ENCODE data around the gene SOX14.

Gene SOX14

DNA sequence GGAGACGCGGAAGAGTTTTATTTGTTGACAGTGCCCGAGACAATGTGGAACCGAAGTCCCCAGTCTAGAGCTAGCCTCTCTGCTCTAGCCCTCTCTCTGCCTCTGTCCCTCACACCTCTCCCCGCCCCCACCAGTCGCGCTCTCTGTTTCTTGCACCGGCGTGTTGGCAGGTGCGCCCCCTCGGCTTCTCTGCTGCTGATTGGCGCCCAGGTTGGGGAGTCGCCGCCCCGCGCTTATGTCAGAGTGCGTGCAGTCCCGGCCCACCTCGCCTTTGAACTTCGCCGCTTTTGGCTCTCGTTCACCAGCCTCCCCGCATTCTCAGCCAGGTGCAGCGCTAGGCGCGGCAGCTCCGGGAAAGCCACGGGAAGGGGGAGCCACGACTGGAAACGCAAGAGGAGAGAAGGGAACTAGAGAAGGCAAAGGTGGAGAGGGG is at the start of gene SOX14:
SOX14 (plus strand) TSS at position 315 of the 433 bp plus-strand sequence. CDS start 470 bp downstream, outside the sequence.
- DNase-seq = no peak

DNA sequence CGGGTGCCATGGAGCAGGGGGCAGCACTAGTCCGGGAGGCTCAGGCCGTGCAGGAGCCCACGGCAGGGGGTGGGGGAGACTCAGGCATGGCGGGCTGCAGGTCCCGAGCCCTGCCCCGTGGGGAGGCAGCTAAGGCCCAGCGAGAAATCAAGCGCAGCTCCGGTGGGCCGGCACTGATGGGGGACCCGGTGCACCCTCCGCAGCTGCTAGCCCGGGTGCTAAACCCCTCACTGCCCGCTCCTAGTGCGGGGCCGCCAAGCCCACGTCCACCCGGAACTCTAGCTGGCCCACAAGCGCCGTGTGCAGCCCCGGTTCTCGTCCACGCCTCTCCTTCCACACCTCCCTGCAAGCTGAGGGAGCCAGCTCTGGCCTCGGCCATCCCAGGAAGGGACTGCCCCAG is 49.6 kb upstream of the SOX14 start:
- DNase-seq = no peak

DNA sequence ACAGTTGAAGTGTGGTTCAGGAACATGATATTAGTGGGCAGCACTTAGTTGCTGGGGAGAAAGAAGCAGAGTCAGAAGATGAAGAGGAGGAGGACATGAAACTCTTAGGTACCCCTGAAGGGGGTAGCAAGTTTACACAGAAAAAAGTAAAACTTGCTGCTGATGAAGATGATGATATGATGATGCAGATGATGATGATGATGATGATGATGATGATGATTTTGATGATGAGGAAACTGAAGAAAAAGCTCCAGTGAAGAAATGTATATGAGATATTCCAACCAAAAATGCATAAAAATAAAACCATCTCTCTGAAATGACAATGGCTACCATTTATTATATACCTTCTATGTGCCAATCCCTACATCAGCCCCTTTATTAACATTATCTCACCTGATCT is 39.9 kb upstream of the SOX14 start:
- DNase-seq = no peak

DNA sequence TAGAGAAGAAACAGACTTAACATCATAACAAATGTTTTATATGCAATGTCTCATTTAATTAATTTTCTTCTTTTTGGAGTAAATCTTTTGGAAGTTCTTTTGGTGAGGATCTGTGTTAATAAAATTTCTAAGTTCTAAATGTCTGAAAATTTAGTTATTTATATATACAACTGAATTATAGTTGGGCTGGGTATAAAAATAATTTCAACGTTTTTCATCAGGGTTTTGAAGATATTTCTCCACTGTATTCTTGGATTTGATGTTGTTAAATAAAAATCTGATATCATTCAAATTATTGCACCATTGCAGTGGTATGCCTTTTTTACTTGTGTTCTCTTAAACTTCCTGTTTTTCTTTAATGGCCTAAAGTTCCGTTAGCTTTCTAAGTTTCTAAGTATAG is 26.9 kb upstream of the SOX14 start:
- DNase-seq = no peak

DNA sequence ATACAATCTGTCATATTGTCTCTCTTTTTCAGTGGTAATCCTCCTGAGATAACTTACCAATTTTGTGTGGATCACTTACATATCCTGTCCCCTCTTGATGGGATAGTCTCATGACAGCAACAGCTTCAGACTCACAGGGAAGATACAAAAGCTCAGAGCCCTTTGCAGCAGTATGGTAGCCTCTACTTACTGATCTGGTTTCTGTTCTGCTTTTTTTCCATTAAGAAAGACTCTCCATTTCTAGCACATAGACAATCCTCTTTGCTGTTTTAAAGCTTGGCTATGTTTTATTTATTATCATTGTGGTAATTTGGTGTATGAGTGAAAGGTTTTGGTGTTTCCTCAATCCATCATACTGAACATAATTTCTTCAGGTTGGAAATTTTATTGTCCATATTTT is 25.4 kb upstream of the SOX14 start:
- DNase-seq = no peak

DNA sequence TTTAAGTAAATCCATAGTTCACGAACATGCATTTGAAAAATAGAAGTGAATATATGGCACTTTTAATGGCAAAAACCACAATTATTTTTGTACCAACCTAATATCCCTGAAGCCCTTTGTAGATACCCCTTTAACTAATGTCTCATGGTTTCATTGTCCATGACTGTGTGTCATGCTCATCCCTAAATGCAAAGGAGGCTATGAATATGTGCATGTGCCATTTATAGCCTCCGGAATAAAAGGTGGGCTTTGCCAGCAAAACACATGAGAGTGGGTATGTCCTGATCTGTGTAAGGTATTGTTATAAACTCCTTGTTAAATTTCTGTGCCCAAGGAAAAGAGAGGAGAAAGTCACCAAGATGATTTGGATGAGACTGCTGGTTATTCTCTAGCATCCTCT is 20.5 kb upstream of the SOX14 start:
- no peak for DNase-seq

DNA sequence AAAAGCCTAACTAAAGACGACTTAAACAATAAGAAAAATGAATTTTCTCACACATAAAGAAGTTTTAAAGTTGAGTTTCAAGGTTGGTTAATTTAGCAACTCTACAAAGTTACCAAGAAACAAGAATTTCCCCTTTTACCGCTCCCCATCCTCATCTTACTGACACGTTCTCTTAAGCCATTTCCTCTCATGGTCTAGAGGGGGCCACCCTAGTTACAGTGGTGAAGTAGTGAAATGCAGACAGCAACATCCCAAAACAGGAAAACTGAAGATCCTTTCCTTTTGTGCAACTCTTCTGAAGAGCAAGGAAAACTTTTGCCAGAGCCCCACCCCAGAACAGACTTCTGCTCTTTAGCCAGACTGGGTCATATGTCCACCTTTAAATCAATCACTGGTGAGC is 17.3 kb upstream of the SOX14 start:
- no peak for DNase-seq

DNA sequence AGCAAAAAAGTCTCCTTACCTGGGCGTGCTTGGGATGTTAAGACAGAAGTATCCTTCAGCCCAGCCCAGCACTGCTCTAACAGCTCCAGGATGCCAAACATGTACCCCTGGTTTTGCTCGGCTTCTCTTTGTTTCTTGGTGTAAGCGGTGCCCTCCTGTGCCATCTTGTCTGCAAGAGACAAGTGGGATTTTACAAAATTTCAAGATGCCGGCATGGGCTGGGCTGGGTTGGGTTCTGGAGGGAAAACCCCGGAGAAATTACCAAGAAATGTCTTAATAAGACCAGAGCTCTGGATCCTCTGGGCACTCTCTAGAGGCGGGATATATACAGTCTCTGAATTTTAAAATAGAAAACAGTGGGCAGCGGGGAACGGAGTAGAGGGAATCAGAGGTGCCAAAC is 4.6 kb upstream of the SOX14 start:
- DNase-seq = no peak

DNA sequence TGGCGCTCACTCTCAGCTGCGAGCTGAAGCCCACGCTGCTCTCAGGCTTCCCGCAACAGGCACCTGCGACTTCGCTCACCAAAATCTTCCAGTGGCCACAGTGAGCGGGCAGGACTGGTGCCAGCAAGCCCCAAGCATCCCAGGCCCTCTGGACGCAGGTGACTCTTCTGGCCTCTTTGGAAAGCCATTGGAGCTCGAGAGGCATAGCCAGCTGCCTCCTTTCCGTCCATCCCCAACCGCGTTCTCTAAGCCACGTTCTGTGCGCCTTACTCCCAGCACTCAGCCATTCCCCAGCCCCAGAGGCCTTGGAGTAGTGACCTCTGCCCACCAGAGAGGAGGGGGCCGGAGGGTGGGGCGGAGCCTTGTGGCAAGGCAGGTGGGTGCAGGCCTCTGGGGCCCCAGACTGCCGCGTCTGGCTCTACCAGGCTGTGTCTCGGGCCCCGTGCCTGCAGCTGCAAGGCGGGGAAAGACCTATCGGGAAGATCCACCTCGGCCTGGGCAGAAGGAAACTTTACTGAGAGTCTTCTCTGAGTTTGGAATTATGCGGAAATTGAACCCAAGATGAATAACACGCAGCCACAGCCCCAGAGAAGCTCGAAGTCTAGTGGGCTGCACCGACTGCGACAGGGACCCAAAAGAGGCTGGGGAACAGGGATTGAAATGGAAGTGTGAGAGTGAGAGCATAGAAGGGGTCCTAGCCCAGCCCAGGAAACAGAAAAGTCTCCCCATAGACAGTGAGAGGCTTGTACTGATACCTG is 3.6 kb upstream of the SOX14 start:
- no peak for DNase-seq

DNA sequence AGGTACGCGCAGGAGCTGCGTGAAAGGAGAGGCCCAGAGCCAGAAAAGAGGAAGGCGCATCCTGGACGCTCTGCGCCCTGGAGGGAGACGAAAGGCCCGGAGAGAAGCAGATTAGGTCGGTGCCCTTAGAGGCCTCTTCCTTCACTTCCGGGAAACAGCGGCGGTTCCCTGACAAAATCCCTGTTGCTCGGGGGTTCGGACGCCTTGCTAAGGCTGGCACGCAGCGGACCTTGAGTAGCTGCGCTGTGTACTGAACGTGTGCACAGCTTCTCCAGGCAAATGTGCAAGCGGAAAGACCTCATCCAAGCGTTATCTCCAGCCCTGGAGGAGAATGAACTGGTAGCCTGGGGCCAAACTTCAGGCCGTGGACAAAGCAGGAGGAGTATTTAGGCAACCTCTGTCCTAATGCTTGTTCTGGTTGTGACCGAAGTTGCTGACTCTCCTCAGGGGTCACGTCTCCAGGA is 3.0 kb upstream of the SOX14 start:
- DNase-seq = no peak

DNA sequence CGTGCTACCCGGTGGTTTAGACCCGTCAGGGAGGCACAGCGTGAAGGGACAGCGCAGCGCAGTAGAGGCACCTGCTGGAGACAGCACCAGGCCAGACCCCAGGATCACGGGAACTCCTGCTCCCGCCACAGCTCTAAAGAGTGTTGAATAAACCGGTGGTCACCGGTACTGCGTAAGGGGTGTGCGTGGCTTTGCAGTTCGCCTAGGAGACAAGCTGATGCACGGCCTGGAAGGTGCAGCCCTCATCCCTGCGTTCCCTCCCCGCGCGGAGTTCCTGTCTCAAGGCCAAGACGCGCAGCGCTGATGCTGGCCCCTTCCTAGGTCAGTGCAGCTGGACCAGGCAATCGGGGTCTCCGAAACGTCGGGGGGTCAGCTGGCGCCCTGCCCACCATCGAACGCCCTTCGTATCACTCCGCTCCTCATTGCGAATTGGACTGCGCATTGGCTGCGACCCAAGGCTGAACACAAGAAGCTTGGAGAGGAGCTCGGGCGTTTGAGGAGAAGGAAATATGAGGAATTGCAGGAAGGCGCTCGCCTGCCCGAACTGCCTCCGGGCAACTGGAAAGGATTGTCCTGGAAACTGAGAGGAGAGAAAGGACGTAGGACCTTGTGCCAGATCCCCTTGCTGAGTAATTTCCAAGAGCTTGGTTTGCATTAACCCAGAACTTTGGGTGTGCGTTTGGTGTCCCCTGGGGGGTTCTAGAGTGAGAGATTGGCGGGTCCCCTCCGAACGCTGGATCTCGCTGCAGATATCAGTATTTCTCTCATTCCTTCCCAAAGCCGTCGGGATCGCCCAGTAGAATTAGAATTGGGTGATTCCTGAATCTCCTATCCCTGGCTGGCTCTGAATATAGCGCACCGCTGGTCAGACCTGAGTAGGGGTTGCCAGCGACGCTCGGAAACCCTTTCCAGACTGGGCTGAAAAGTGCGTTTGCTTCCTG is 2.3 kb upstream of the SOX14 start:
- DNase-seq = no peak

DNA sequence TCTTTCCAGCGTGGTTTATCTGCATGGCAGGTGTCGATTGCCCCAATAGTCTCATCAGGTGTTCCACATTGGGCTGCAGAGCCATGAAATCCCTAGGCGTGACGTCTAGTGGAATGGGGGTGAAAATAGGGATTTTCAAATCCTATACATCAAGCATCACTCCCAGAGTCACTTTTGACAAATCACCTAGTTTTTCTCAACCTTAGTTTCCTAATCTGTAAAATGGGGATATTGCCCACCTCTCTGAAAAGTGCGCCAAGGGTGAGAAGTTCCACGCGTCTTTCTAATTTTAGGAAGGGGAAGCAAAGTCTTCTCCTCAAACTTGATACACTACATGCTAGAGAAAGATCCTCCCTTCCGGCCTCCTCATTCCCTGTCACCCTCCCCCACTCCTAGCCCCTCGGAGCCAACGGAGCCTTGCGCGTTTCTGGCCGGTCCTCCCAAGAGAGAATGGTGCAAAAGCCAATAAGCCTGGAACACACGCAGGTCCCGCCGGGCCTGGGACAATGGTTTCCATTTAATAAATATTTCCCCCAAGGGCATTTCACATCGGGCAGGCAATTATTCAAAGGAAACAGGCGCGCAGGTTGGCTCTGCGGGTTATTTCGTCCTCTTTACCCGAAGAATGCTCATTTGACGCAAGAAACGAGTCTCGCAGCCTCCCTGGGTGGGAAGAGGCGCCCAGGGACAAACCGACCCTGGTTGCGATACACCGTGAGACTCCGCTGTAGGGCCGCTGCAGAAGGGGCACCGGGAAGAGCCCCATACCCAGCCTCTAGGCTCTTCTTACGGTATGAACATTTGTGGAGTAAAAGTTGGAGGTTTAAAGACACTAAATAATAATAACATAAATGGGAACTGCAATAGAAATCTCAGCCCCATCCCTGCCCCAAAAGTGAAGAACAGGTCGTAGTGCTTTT is 1.2 kb upstream of the SOX14 start:
- no peak for DNase-seq

DNA sequence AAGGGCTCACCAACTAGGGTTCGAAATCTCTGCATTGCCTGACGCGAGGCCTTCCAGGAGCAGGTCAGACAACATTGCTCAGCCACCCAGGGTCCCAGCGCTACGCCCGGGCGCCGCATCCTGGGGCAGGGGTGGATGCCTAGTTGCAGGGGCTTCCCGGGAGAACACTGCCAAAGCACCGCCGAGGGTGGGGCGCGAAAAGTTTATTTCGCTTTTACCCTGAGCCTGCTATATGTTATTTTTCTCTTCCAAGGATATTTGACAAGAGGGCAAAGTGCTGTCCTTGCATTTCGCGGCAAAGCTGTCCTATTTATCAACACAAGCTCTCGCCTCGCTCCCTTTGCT is 549 bp upstream of the SOX14 start:
- DNase-seq = no peak

DNA sequence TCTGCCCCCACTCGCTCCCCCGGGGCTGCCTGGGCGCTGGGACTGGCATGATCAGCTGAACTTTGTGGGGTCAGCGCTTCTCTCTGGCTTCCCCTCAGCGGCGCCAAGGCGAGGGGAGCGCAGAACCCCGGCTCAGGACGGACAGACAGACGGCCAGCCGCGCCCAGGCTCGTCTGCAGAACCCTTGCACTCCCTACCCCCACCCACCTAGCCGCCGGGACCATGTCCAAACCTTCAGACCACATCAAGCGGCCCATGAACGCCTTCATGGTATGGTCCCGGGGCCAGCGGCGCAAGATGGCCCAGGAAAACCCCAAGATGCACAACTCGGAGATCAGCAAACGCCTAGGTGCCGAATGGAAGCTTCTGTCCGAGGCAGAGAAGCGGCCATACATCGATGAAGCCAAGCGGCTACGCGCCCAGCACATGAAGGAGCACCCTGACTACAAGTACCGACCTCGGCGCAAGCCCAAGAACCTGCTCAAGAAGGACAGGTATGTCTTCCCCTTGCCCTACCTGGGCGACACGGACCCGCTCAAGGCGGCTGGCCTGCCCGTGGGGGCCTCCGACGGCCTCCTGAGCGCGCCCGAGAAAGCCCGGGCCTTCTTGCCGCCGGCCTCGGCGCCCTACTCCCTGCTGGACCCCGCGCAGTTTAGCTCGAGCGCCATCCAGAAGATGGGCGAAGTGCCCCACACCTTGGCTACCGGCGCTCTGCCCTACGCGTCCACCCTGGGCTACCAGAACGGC is 621 bp downstream of the SOX14 start:
- no peak for DNase-seq

DNA sequence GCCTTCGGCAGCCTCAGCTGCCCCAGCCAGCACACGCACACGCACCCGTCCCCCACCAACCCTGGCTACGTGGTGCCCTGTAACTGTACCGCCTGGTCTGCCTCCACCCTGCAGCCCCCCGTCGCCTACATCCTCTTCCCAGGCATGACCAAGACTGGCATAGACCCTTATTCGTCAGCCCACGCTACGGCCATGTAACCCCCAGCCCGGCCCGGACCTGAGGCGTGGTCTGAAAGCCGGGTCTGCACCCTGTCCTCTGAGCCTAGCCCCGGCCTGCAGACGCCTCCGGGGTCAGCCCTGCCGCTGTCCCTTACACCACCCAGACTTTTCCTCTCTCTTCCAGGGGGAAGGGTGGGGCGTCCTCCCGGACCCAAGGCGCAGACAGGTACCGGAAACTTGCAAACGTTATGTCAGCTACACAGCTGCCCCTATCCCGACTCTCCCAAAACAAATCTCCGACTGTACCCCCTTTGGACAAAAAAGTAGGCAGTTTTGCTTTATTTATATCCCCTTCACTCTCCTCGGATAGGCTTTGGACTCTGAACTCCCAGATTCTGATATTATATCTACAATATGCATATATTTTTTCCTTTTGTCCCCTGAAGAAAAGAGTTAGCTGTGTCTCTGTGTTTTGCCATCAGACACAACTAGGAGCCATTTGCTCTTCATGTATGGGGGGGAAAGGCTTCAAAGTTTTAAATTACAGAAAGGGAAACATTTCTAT is 1.4 kb downstream of the SOX14 start:
- DNase-seq = no peak

DNA sequence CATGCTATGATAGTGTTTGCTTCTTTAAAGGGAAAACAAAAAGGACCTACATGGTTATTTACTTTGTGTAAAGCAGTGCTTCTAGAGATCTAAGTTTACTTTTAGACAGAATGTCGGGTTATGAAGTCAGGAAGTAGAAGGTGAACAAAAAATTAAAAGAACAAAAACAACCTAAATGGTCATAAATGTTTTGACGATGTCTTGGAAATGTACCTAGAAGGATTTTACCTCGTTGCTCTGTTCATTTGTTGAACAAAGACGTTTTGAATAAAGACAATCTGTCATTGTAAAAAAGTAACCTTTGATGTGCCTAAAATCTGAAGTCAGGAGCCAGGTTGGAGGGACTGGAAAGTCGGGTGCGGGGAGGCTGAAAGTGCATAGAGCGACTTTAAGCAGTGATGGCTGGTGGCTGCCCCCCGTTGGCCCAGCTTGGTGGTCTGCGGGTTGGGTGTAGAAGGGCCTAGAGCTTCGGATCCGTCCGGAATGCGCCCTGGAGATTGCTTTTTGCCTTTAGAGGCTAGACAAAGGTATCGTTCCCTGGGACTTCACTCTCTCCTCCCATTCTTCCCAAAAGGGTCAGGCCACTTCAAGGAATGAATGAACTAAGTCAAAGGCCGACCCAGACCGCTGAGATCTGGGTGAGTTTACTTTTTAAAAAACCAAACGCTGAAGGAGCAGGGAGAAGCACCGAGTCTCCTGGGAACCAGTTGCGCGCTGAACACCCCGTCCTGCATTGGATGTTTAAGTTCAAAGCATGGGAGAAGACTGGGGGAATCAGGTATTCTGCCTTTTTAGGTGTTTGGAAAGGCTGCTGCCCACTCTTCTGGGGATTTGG is 2.1 kb downstream of the SOX14 start:
- no peak for DNase-seq

DNA sequence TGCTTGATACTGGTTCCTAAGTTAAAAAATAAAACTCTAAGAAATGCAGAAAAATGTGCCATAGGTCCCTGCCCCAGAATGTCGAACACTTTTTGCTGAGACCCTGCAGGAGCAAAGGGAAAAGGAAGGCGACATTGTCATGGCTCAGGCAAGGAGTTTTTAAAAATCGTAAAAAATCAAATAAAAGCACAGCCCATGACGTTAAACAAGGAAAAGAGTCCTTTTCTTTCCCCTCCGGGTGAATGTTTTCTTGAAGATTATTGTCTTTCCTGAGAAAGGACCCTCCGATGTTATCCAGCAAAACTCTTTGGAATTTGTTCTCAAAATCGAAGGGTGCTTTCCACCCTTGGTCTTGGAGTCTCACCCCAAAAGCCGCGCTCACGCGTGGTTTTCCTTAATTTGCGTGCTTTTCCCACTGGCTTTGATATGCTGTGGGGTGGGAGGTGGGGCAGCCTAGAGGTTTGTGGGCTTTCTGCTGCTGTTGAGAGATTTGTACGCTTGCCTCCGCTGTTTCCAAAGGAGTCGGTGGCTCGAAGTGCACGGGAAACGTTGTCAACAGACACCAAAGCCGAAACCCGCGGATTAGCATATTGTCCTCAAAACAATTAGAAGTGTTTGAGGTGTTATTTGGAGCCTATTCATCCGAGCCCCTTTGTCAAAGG is 2.9 kb downstream of the SOX14 start:
- DNase-seq = no peak

DNA sequence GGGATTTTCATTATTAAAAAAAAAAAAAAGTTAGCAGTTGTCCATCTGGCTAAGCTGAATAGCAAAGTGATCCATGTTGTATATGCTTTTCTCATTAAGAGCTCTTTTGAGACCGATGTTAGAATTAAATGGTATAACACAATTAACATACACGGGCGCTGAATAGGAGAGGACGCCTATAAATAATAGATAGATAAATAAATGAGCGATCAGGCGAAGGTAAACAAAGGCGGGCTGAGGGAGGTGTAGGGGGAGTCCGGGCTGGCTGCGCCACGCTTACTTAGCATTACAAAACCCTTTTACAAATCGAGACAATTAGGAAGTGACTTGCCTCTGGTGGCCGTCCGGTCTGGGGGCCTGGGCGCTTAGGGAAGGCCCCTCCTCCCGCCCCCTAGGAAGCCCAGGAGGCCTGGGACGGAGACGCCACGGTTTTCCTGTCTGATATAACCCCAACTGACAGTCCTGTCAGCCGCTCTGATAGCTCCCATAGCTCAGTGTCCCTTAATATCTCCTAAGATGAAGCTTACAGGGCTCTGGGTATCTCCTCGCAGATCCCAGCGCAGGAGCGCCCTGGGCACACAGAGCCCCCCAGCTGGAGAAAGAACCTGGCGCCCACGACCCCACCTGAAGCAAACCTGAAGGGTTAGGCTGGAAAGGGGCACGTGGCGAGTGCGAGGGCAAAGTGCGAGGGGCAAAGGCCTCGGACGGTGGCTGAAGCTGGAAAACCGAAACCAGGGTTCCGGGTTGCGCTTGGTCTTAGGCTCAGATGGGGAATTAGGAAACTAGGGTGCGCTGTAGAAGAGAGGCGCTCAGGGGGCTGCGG is 3.6 kb downstream of the SOX14 start:
- DNase-seq = no peak

Measured in stimulated activated CD4-positive, alpha-beta T cell treated with anti-CD3 and anti-CD28 coated beads, Interleukin-4, amount 100 ng/mL, for 4 hours (primary cell).